HepG2 (cell line): ENCODE results near the gene TOP1. TPM values are rescaled to one million over a fixed set of nuclear protein-coding genes. Genes with fewer than 3 reads are reported as not detected.

Source experiments
- ARHGAP35 ChIP-seq: sonication (generic); formaldehyde crosslinking; IDR thresholded peaks from 2 replicates; pipeline ENCODE4 v1.9.0; 2022; ENCODE audit warnings: mild to moderate bottlenecking, inconsistent platforms, moderate library complexity, missing genetic modification reagents, borderline replicate concordance
- FOXC1 ChIP-seq: sonication (generic); formaldehyde crosslinking; IDR thresholded peaks from 2 replicates; pipeline ENCODE4 v1.8.0; 2022; ENCODE audit warnings: mild to moderate bottlenecking, missing genetic modification reagents, borderline replicate concordance
- MBNL3 ChIP-seq: fragments of 250-450 bp; sonication (Bioruptor Pico); conservative IDR thresholded peaks from 2 replicates; pipeline ENCODE4 v1.8.0; 2022; ENCODE audit warnings: mild to moderate bottlenecking, inconsistent platforms
- MLX ChIP-seq: IDR thresholded peaks from 2 replicates; pipeline ENCODE4 v1.6.1; 2016
- NFYC ChIP-seq: IDR thresholded peaks from 2 replicates; pipeline ENCODE4 v1.6.1; 2016; ENCODE audit warnings: missing genetic modification reagents, missing compliant biosample characterization
- NPAS2 ChIP-seq: sonication (generic); formaldehyde crosslinking; IDR thresholded peaks from 2 replicates; pipeline ENCODE4 v1.8.0; 2022; ENCODE audit warnings: mild to moderate bottlenecking, missing genetic modification reagents, borderline replicate concordance
- RBFOX2 ChIP-seq: fragments of 200-400 bp; formaldehyde crosslinking; IDR thresholded peaks from 2 replicates; pipeline ENCODE4 v1.6.1; 2017; ENCODE audit warnings: low read depth, mild to moderate bottlenecking, low read length
- RBM22 ChIP-seq: fragments of 200-400 bp; formaldehyde crosslinking; optimal IDR thresholded peaks from 2 replicates; pipeline ENCODE3; 2017; ENCODE audit warnings: mild to moderate bottlenecking, low read length, moderate library complexity
- SRSF4 ChIP-seq: fragments of 200-400 bp; formaldehyde crosslinking; IDR thresholded peaks from one replicate; pipeline ENCODE4 v1.6.1; 2018; ENCODE audit warnings: mild to moderate bottlenecking, low read depth, low read length, moderate library complexity; ENCODE audit not compliant: poor library complexity, severe bottlenecking
- TAF15 ChIP-seq: fragments of 200-400 bp; formaldehyde crosslinking; IDR thresholded peaks from one replicate; pipeline ENCODE4 v1.6.1; 2018; ENCODE audit warnings: mild to moderate bottlenecking, low read depth, low read length; ENCODE audit not compliant: poor library complexity, severe bottlenecking
- U2AF1 ChIP-seq: fragments of 200-400 bp; formaldehyde crosslinking; optimal IDR thresholded peaks from 2 replicates; pipeline ENCODE3; 2017; ENCODE audit warnings: mild to moderate bottlenecking, low read depth, low read length
- ZFP36L1 ChIP-seq: sonication (generic); formaldehyde crosslinking; IDR thresholded peaks from 2 replicates; pipeline ENCODE4 v1.8.0; 2022; ENCODE audit warnings: mild to moderate bottlenecking, missing genetic modification reagents, moderate library complexity
- ZMAT3 ChIP-seq: sonication (generic); formaldehyde crosslinking; conservative IDR thresholded peaks from 2 replicates; pipeline ENCODE4 v1.7.0; 2021; ENCODE audit warnings: missing genetic modification reagents
- ZNF10 ChIP-seq: sonication (generic); formaldehyde crosslinking; IDR thresholded peaks from 2 replicates; pipeline ENCODE4 v1.4.0; 2020; ENCODE audit warnings: mild to moderate bottlenecking, low read depth, missing genetic modification reagents, borderline replicate concordance
- ZNF136 ChIP-seq: sonication (generic); formaldehyde crosslinking; IDR thresholded peaks from 2 replicates; pipeline ENCODE4 v1.8.1; 2022; ENCODE audit warnings: low read depth, mild to moderate bottlenecking, moderate library complexity, missing genetic modification reagents
- ZNF225 ChIP-seq: sonication (generic); formaldehyde crosslinking; IDR thresholded peaks from 2 replicates; pipeline ENCODE4 v1.4.0; 2020; ENCODE audit warnings: mild to moderate bottlenecking, missing genetic modification reagents
- ZNF260 ChIP-seq: sonication (generic); formaldehyde crosslinking; IDR thresholded peaks from 2 replicates; pipeline ENCODE4 v1.4.0; 2020; ENCODE audit warnings: missing genetic modification reagents, low read depth, mild to moderate bottlenecking, borderline replicate concordance
- ZNF329 ChIP-seq: sonication (generic); formaldehyde crosslinking; IDR thresholded peaks from 2 replicates; pipeline ENCODE4 v1.9.0; 2021; ENCODE audit warnings: low read depth, mild to moderate bottlenecking, missing genetic modification reagents
- ZNF451 ChIP-seq: sonication (generic); formaldehyde crosslinking; IDR thresholded peaks from 2 replicates; pipeline ENCODE4 v1.5.0; 2020; ENCODE audit warnings: mild to moderate bottlenecking, missing genetic modification reagents
- ZNF644 ChIP-seq: IDR thresholded peaks from 2 replicates; pipeline ENCODE4 v1.6.1; 2016; ENCODE audit warnings: low read depth
- ZNF672 ChIP-seq: sonication (generic); formaldehyde crosslinking; IDR thresholded peaks from 2 replicates; pipeline ENCODE4 v1.8.1; 2022; ENCODE audit warnings: missing genetic modification reagents
- polyA plus RNA-seq, 8 experiments: library from polyadenylated mRNA; depleted of rRNA in 3 of 8; stranded (reverse) in 7 of 8; unstranded in 1 of 8; fragments of >200 nt; fragmentation: Illumina TruSeq in 4 of 8; extraction: Trizol in 4 of 8; gene quantifications; 2 replicates each; pipeline versions ENCODE4 v1.2.1 to v1.2.3, GENCODE V29; 2011 to 2016; ENCODE audit warnings: low read depth in 4 of 8, missing spikeins in 1 of 8, mixed read lengths in 1 of 8; ENCODE audit not compliant: insufficient read depth in 1 of 8
- total RNA-seq, 5 experiments: library from RNA; depleted of rRNA; stranded (reverse); fragments of >200 nt; fragmentation: Illumina TruSeq; extraction: Trizol; gene quantifications; 2 replicates each; pipeline ENCODE4 v1.2.3, GENCODE V29; 2016; ENCODE audit warnings: low read depth in 1 of 5
- TF ChIP-seq, protein P1 (sequence below): sonication (generic); formaldehyde crosslinking; IDR thresholded peaks from 2 replicates; pipeline ENCODE4 v1.4.0; 2020; ENCODE audit warnings: mild to moderate bottlenecking, missing genetic modification reagents
- TF ChIP-seq, protein P2 (sequence below): IDR thresholded peaks from 2 replicates; pipeline ENCODE4 v1.6.1; 2016; ENCODE audit warnings: missing biosample characterization, missing genetic modification reagents, low read depth
- TF ChIP-seq, protein P3 (sequence below): sonication (generic); formaldehyde crosslinking; IDR thresholded peaks from 2 replicates; pipeline ENCODE4 v1.4.0; 2020; ENCODE audit warnings: missing genetic modification reagents, borderline replicate concordance

The TOP1 gene
- total and polyA plus RNA-seq, 2 of the 13 experiments (the other 11 are each of a cell fraction or from before 2014, with no cell fraction given): 10.2 to 19.4 TPM

DNA sequence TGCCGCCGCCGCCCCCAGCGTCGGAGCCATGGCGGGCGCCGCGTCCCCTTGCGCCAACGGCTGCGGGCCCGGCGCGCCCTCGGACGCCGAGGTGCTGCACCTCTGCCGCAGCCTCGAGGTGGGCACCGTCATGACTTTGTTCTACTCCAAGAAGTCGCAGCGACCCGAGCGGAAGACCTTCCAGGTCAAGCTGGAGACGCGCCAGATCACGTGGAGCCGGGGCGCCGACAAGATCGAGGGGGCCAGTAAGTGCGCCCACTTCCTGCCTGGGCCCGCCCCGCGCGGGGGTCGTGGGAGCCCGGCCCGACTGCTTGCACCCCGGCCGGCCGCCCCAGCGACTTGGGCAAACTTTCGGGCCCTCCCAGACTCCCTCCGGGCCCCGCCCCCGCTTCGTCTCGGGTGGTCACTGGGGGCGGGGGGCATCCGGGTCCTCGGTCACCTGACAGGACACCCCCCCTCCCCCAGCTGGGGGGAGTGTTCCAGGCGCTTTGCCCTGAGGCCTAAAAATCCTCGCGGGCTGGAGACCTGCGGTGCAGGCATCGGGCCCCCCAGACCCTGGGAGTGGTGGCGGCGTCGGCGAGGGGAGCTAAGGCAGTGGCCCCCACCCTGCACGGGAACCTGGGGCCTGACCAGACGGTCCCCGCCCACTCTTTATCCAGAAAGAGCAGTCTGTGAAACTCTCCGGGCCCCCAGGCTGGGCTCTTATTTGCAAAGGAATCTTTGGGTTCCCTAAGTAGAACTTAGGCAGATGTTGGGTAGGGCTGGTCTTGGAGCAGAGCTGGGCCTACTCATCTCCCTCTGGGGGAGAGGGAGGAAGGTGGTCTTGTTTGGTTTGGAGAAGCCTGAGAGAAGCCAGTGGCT is 109.2 kb downstream of the TOP1 start (continued):
- TF ChIP-seq ZNF329 (CRISPR knock-in tag) (no peak; the same call in 1 of the 2 replicates), ZNF260 (no peak), NPAS2 (CRISPR knock-in tag) (no peak), FOXC1 (peak; percentile 81), ZMAT3 (CRISPR knock-in tag) (0 out of 2 replicates have a peak, but pooled peaks have one; percentile 52), ZNF136 (CRISPR knock-in tag) (no peak), ZFP36L1 (no peak), RBM22 (no peak), U2AF1 (peak; percentile 91), ZNF672 (CRISPR knock-in tag) (no peak; the same call in 1 of the 2 replicates), MLX (CRISPR knock-in tag) (no peak), SRSF4 (no peak), NFYC (CRISPR knock-in tag) (no peak), MBNL3 (CRISPR knock-in tag) (no peak), ZNF644 (CRISPR knock-in tag) (0 out of 2 replicates have a peak, but pooled peaks have one; percentile 31), ARHGAP35 (CRISPR knock-in tag) (peak; percentile 93; the same call in 1 of the 2 replicates), TAF15 (no peak), ZNF10 (CRISPR knock-in tag) (no peak), ZNF451 (peak; percentile 23; the same call in 1 of the 2 replicates), ZNF225 (CRISPR knock-in tag) (peak; percentile 70; the same call in 1 of the 2 replicates), RBFOX2 (peak; percentile 80)
- TF ChIP-seq, protein P1, sequence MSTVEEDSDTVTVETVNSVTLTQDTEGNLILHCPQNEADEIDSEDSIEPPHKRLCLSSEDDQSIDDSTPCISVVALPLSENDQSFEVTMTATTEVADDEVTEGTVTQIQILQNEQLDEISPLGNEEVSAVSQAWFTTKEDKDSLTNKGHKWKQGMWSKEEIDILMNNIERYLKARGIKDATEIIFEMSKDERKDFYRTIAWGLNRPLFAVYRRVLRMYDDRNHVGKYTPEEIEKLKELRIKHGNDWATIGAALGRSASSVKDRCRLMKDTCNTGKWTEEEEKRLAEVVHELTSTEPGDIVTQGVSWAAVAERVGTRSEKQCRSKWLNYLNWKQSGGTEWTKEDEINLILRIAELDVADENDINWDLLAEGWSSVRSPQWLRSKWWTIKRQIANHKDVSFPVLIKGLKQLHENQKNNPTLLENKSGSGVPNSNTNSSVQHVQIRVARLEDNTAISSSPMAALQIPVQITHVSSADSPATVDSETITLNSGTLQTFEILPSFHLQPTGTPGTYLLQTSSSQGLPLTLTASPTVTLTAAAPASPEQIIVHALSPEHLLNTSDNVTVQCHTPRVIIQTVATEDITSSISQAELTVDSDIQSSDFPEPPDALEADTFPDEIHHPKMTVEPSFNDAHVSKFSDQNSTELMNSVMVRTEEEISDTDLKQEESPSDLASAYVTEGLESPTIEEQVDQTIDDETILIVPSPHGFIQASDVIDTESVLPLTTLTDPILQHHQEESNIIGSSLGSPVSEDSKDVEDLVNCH: peak; percentile 98; the same call in 1 of the 2 replicates
- TF ChIP-seq, protein P2, sequence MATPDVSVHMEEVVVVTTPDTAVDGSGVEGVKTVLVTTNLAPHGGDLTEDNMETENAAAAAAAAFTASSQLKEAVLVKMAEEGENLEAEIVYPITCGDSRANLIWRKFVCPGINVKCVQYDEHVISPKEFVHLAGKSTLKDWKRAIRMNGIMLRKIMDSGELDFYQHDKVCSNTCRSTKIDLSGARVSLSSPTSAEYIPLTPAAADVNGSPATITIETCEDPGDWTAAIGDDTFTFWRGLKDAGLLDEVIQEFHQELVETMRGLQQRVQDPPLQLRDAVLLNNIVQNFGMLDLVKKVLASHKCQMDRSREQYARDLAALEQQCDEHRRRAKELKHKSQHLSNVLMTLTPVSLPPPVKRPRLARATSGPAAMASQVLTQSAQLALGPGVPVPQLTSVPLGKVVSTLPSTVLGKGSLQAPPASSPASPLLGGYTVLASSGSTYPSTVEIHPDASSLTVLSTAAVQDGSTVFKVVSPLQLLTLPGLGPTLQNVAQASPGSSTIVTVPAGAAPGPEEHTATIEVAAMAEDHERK (CRISPR knock-in tag): no peak
- TF ChIP-seq, protein P3, sequence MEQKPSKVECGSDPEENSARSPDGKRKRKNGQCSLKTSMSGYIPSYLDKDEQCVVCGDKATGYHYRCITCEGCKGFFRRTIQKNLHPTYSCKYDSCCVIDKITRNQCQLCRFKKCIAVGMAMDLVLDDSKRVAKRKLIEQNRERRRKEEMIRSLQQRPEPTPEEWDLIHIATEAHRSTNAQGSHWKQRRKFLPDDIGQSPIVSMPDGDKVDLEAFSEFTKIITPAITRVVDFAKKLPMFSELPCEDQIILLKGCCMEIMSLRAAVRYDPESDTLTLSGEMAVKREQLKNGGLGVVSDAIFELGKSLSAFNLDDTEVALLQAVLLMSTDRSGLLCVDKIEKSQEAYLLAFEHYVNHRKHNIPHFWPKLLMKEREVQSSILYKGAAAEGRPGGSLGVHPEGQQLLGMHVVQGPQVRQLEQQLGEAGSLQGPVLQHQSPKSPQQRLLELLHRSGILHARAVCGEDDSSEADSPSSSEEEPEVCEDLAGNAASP: peak; percentile 32; the same call in 1 of the 2 replicates
